Non-pigmented ciliary epithelial cell (primary cell): Measurements from ENCODE around the gene CSNK2A2.

ENCODE experiments used
- DNase-seq: peaks from one replicate; pipeline ENCODE4 v3.0.0-alpha.2; 2010; ENCODE audit warnings: low read depth

CSNK2A2 gene

GRCh38 chr16:58138852-58139251 is 59.1 kb downstream of the CSNK2A2 start:
- no peak for DNase-seq

DNA sequence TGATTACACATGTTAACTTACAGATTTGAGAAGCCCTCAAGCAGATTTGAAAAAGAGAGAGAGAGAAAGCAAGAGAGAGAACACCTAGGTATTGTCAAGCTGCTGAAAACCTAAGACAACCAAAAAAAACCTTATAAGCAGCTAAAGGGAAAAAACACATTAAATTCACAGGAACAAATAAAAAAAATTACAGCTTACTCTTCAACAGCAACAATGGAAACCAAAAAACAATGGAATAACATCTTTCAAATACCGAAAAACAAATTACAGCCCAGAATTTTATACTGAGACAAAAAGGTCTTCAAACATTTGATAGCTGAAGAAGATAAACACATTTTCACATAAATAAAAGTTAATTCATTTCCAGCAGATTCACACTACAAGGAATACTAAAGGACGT is 60.3 kb downstream of the CSNK2A2 start:
- no peak for DNase-seq

GRCh38 chr16:58129097-58129936 is 68.6 kb downstream of the CSNK2A2 start, which contains the start of gene CFAP20:
TSS of gene CFAP20 (minus strand) at chr16:58129381. CDS start at chr16:58129115, 266 bp downstream.
- peak; percentile 100 for DNase-seq

DNA sequence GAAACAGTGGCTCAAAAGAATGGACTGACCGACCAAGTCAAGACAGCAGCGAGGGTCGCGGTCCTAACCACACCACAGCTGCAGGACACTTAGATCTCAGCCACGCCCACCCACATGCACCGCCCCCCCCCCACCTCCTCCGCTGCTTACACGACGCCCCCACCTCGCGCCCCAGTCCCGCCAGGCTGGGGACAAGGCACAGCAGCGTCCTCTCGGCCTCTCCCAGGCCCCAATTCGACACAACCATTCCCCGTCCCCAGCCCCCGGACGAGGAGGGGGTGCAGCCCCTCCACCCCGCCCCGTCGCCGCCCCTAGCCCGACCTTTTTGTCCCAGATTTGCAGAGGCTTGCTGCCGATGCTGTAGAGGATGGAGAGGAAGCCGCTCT is 69.2 kb downstream of the CSNK2A2 start:
- DNase-seq, result no peak

DNA sequence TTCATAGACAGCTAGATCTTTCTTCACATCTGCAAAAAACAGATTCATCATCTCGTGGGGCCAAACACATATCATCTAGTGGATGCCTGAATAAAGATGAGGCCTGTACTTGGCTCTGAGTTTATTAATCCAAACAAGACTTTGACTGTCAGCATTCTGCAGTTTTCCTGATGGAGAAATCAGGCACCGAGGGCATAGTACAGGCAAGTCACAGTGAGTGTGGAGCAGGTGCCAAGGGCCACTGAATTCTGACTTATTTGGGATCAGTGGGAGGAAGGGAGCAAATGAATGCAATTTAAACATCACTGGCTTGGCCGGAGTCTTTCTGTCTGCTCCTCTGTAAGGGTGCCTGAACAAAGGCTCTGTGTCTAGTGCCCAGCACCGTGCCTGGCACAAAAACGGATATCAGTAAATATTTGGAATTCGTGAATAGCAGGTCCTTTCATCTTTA is 69.7 kb downstream of the CSNK2A2 start:
- no peak for DNase-seq

GRCh38 chr16:58127634-58128033 is 70.3 kb downstream of the CSNK2A2 start:
- DNase-seq, result no peak

GRCh38 chr16:58127033-58127556 is 70.8 kb downstream of the CSNK2A2 start:
- no peak for DNase-seq

DNA sequence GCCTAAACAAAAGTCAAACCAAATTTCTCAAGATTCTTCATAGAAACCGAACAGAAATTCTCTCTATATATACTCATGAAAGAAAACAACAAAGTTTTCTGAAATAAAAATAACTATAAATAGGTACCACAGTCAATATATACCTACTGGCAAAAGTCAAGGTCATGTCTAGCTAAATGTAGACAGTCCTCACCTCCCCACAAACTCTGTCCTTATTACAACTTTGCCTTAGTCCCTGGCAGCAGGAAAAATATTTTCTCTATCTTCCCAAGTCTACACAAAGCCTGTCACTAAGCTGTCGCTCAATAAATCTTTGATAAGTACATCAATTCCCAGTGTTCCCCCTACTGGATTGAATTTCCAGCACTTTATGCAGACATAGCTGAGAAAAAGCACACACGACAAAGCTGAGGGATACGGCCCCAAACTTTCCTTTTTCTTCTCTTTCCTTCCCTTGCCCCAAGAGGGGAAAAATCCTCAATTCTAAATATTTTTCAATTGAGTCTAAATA is 71.4 kb downstream of the CSNK2A2 start:
- no peak for DNase-seq

DNA sequence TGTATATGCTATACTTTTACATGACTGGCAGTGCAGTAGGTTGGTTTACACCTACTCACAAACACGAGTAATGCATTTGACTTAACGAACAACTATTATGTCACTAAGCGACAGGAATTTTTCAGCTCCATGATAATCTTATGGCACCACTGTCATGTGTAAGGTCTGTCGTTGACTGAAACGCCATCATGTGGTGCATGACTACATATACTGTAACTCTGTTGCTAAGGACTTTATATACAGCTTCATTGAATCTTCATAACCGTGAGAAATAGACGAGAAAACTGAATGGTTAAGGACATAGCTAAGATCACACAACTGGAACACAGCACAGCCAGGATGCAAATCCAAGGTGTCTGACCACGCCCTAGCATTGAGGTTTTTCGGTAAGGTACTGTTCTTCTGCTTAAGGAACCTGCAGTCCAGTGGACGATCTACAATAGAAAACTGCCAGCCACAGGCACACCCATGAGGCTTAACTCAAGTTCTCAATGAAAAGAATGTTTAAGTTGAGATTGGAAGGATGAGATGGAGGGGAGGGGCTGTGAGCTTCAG is 72.0 kb downstream of the CSNK2A2 start:
- DNase-seq, result no peak

DNA sequence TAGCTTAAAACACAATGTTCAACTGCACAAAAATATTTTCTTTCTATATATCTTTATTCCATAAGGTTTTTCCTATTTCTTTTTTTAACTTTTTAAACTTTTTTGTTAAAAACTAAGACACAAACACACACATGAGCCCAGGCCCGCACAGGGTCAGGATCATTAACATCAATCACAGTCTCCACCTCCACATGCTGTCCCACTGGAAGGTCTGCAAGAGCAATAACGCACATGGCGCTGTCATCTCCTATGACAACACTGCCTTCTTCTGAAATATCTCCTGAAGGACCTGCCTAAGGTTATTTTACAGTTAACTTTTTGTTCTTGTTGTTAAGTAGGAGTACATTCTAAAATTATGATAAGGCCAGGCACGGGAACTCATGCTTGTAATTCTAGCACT is 72.9 kb downstream of the CSNK2A2 start:
- DNase-seq, result no peak

- DNase-seq, result no peak
Measured at GRCh38 chr16:58124601-58124915, 73.3 kb downstream of the CSNK2A2 start.

DNA sequence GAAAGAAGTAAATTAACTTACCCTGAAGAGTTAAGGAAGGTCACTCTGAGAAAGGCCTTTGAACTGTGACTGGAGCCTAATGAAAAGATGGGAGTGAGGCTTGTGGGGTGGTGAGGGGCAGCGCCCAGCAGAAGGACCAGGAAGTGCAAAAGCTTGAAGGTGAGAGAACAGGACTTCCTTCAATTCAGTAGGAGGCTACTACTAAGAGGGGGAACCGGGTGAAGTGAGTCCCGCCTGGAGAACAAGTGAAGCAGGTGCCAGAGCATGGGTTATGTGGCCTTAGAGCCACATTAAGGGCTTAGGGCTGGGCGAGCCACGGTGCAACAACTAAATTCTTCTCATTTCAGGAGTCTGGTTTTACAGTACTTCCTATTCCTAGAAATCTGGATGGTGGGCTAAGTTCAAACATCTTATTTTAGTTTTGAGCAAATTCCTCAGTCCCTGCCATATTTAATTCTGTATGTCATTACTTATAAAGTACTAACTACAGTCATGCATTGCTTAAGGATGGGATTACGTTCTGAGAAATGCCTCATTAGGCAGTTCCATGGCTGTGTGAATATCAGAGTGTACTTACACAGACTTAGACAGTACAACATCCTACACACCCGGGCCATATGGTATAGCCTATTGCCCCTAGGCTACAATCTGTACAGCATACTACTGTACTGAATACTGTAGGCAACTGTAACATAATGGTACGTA is 73.9 kb downstream of the CSNK2A2 start:
- DNase-seq, result no peak

GRCh38 chr16:58121132-58121531 is 76.8 kb downstream of the CSNK2A2 start:
- no peak for DNase-seq

GRCh38 chr16:58120234-58120633 is 77.7 kb downstream of the CSNK2A2 start:
- no peak for DNase-seq

DNA sequence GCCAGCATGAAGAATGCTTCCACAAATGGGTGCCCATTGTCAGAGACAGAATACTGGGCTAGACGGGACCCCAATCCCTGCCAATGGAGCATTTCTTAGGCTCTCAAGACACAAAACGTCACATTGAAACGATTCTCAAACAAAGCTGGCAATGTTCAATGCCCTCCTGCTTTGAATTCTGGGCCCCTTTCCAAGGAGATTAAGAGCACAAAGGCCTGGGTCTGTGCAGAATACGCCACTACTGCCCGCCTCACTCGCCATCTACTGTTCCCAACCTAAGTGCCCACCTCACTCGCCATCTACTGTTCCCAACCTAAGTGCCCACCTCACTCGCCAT is 78.4 kb downstream of the CSNK2A2 start:
- DNase-seq, result no peak

DNA sequence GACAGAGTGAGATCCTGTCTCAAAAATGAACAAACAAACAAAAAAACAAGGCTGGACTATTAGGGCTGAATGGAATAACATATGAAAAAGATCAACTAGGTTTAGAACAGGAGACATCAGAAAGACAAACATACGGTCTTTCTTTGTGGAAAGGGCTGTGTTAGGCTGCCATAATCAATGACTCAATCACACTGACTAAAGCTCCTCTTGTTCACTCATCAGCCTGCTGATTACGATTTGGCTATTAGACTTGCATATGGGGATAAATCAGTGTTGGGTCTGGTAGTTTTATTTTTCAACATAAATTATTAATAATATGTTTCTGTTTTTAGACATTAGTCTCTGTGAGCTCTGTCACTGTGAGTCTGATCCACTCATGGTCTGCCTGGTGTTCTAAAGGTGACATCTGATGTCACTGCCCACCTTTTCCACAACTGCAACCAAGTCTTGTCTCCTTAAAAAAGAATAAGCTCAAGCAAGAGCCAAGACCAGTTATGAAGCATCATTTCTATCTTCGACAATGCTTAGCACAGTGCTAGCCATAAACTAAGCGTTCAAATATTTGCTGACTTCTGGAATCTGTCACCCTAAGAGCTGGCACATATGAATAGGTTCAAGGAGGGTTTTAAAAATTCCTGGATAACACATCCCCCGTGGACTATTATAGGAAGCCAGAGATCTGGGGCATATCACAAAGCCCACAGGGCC is 79.0 kb downstream of the CSNK2A2 start:
- DNase-seq, result no peak

DNA sequence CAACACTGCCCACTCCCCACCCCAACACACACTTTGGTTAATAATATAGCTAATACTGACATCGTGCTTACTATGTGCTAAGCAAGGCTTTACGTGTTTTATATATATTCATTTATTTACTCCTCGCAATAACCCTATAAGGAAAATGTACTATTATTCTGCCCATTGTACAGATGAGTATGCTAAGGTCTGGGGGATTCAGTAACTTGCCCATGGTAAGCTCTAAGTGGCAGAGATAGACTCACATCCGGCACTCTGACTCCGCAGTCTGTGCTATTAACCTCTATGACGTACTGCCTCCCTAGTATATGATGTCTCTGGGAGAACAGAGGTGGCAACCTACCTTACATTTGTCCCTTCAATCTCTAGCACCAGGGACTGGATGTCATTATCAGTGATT is 81.4 kb downstream of the CSNK2A2 start:
- no peak for DNase-seq

DNA sequence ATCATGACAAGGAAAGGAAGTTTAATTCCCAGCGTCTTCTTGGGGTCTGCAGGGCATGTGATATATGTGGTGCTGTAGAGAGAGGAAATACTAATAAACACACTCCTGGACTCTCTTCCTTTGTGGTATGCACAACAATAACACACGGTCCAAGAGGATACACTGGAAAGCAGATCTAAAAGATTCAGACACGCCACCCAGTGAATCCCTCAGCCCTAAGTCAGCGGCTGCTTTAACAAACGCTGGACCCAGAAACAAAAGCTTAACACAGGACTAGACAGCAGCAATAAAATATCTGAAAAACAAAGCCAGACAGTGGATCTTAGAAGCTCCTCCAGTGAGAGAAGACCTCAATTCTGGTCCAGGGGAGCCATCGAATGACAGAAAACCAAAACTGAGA is 81.8 kb downstream of the CSNK2A2 start:
- no peak for DNase-seq

DNA sequence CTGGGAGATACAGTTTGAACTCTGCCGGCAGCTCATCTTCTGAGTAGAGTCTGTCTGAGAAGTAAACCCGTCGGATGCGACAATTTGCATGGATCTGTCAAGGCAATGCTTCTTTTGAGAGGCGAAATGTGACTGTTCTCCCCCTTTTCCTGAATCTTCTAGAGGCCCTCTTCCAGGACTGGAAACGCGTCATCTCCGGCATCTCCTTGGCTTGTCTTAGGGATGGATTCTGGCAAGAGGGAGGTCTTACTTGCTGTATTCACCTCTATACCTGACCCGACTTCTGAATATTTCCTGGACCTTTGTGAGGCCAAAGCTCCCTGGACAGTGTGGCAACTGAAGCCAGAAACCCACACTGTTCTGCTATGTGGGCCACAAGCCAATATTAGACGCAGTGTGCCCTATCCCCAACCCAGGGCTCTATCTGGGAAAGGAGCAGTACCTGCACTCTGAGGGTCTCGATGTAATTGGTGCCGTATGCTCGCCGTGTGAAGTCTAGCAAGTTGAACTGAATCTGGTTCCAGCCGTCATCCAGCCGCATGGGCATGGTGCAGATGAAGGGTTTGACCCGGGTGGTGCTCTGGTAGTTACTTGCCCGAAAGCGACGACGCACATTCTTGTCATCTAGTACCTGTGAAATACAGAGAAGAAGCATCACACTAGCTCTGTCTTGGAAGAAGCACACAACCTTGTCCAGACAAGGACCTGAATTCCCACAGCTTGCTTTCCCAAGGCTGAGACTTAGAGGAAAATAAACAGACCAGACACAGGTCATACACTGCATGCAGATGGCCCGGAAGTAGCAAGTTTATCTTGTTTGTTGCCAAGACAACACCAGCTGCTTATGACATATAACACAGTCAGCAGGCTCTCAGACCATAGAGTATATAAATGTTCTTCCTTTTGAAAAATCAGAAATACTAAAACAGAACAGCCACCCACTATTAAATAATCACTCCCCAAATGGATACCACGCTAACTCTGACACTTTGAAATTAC is 82.8 kb downstream of the CSNK2A2 start:
- no peak for DNase-seq

DNA sequence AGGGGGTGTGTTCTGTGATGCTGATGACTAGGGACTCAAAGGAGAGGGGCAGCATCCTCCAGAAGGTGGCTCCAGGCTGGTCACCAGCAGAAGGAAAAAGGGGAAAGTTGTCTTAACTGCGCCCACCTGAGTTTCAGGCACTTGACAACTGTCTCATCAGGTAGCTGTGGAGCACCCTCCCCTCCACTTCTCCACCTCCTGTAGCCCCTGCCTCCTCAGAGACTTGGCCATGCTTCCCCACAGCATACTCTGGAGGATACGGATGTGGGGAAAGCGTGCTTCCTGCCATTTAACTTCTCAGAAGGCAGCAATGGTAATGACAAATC is 86.6 kb downstream of the CSNK2A2 start:
- DNase-seq, result no peak
